Measurements from ENCODE around the gene USP49. TPM values are rescaled to one million over a fixed set of nuclear protein-coding genes. Genes with fewer than 3 reads are reported as not detected.

USP49 gene
- total RNA-seq, 4 donors from 2014 or later, result 2.3 to 7.9 (median 4.0) TPM

- Histone ChIP-seq H3K4me3 (no peak overlapping the region), H3K36me3 (no peaks in the 10 kb centered on the region), H3K4me1 (no peaks in the 10 kb centered on the region), H3K27ac (no peak overlapping the region), H3K9me3 (no peaks in the 10 kb centered on the region), H3K27me3 (no peaks in the 10 kb centered on the region)
- in situ Hi-C loops (cut with MboI; ENCODE audit: low pct_ligation_motif_present in 1 of 4, low pct_unique_long_range_greater_than_20kb in 1 of 4, low sequenced_read_pairs in 3 of 4), result loop anchor here in 1 of 4 donors (25.0 kb wide), 1 partner anchor 205 kb away; no protein-coding TSS in a partner anchor
- TF ChIP-seq CTCF (IDR thresholded peaks at IDR 0.05) (no peak), POLR2AphosphoS5 (IDR thresholded peaks at IDR 0.05) (no peak), EP300 (IDR thresholded peaks at IDR 0.05; ENCODE audit: low read depth) (no peak), POLR2A (IDR thresholded peaks at IDR 0.05) (no peak)
- DNase-seq, result no peak
- WGBS, 2 donors (ENCODE audit: low coverage in 1 of 2), result 77 to 89% methylated on average over 3 of the region's 3 CpGs
- intact Hi-C loops (cut with DNase I; ENCODE audit: low total_unique reads), result no loop called here
Measured at GRCh38 chr6:41832263-41832662, 62.9 kb downstream of the USP49 start.

- Histone ChIP-seq H3K4me3 (no peak overlapping the region), H3K27ac (no peak overlapping the region), H3K36me3 (no peaks in the 10 kb centered on the region), H3K27me3 (no peaks in the 10 kb centered on the region), H3K4me1 (peaks cover 0 to 5% (median 2%) of the 10 kb centered on the region in 4 donors), H3K9me3 (no peaks in the 10 kb centered on the region)
- DNase-seq, result no peak
- TF ChIP-seq POLR2AphosphoS5 (IDR thresholded peaks at IDR 0.05), result no peak
- TF ChIP-seq EP300 (IDR thresholded peaks at IDR 0.05; ENCODE audit: low read depth), result no peak
- intact Hi-C loops (cut with DNase I; ENCODE audit: low total_unique reads), result no loop called here
- 80 to 97% methylated on average over 1 to 2 of the region's 2 CpGs for WGBS, 2 donors (ENCODE audit: low coverage in 1 of 2)
- in situ Hi-C loops (cut with MboI; ENCODE audit: low pct_ligation_motif_present in 1 of 4, low pct_unique_long_range_greater_than_20kb in 1 of 4, low sequenced_read_pairs in 3 of 4), result loop anchor here in 1 of 4 donors (25.0 kb wide), 1 partner anchor 211 kb away; no protein-coding TSS in a partner anchor
Measured at GRCh38 chr6:41826343-41827022, 68.7 kb downstream of the USP49 start.

DNA sequence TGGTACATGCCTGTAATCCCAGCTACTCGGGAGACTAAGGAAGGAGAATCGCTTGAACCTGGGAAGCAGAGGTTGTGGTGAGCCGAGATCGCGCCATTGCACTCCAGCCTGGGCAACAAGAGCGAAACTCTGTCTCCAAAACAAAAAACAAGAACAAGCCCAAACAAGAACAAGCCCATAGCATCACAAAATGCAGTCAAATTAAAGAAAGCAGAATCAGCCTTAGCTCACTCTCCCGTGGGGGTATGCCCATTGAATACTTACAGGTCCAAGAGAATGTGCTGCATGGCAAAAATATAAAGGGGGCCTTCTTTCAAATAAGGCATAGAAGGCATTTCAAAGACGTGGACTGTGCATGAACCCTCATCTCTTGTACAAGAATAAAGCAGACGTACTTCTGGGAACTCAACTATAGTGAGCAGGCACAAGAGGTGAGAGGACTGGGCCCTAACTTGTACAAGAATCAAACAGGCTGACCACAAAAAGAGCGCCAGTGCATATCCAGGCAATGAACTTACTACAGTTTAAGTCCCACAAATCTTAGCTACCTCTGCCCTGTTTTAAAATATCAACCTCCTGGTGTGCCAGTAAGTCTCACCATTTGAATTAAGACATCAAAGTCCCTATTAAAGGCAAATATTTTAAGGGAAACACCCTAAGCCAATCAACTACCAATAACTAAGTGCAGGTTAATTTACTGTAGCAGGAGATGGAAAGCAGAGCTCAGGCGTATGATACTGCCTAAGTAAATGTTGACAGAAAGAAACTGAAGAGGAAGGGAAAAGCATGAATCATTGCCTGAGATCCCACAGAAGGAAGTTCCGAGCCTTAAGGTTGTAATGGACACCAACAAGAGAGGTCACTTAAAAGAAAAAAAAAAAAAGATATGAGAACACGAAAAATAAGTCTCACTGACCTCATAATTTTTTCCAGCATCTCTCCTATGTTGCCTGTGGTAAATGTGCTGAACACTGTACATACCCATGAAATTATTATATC is 70.3 kb downstream of the USP49 start:
- H3K27ac ChIP-seq, result no peak overlapping the region

DNA sequence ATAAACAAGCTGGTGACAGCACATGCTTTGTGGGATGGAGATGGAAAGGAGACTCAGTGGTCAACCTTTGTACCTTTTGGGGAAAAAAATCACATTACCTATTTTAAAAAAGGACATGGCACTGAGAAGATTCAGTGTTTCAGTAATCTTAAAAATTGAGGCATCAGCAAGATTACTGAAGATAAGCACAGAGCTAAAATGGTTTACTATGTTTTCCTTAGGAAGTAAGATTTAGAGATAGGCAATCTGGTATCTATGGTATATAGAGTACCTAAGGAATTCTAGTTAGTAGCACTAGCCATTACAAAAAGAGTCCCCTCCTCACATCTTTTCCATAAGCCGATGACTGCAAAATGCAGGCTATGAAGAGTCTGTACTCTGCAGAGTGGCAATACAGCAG is 72.0 kb downstream of the USP49 start:
- Histone ChIP-seq H3K4me1 (peaks cover 0 to 5% (median 2%) of the 10 kb centered on the region in 4 donors), H3K27me3 (no peaks in the 10 kb centered on the region), H3K36me3 (no peaks in the 10 kb centered on the region), H3K9me3 (no peaks in the 10 kb centered on the region), H3K27ac (no peak overlapping the region), H3K4me3 (no peak overlapping the region)
- TF ChIP-seq POLR2A (IDR thresholded peaks at IDR 0.05), result no peak
- no peak for TF ChIP-seq EP300 (IDR thresholded peaks at IDR 0.05; ENCODE audit: low read depth)
- no peak for TF ChIP-seq POLR2AphosphoS5 (IDR thresholded peaks at IDR 0.05)
- TF ChIP-seq CTCF (IDR thresholded peaks at IDR 0.05), result no peak
- in situ Hi-C loops (cut with MboI; ENCODE audit: low pct_ligation_motif_present in 1 of 4, low pct_unique_long_range_greater_than_20kb in 1 of 4, low sequenced_read_pairs in 3 of 4) (no loop called here), intact Hi-C loops (cut with DNase I; ENCODE audit: low total_unique reads) (no loop called here)
- DNase-seq, result no peak
- 100% methylated on average over 1 of the region's 1 CpG for WGBS, 2 donors (ENCODE audit: low coverage in 1 of 2)

More for the DNA sequence above, 70.3 kb downstream of the USP49 start:
- WGBS, 2 donors (ENCODE audit: low coverage in 1 of 2), result 77 to 84% methylated on average over 10 to 13 of the region's 13 CpGs
- Histone ChIP-seq H3K9me3 (no peaks in the 10 kb centered on the region), H3K4me1 (peaks cover 0 to 5% (median 2%) of the 10 kb centered on the region in 4 donors), H3K27me3 (no peaks in the 10 kb centered on the region), H3K36me3 (no peaks in the 10 kb centered on the region), H3K4me3 (no peak overlapping the region)
- DNase-seq, result no peak
- in situ Hi-C loops (cut with MboI; ENCODE audit: low pct_ligation_motif_present in 1 of 4, low pct_unique_long_range_greater_than_20kb in 1 of 4, low sequenced_read_pairs in 3 of 4), result loop anchor here in 1 of 4 donors (25.0 kb wide), 1 partner anchor 212 kb away; no protein-coding TSS in a partner anchor
- intact Hi-C loops (cut with DNase I; ENCODE audit: low total_unique reads), result no loop called here
- TF ChIP-seq EP300 (IDR thresholded peaks at IDR 0.05; ENCODE audit: low read depth) (no peak), POLR2A (IDR thresholded peaks at IDR 0.05) (no peak), CTCF (IDR thresholded peaks at IDR 0.05) (no peak), POLR2AphosphoS5 (IDR thresholded peaks at IDR 0.05) (no peak)

Data from transverse colon (tissue), 4 donors.